Thyroid gland (tissue), 4 donors: ENCODE data around the gene SLC12A3. TPM values are rescaled to one million over a fixed set of nuclear protein-coding genes. Genes with fewer than 3 reads are reported as not detected.

Experiments
- DNase-seq, 2 donors: peaks; one replicate each; pipeline ENCODE4 v3.0.0-alpha.2; 2019
- H3K27ac ChIP-seq, 3 donors: fragments of 200-600 bp; sonication (generic); 1 replicate in 2 of 3; 2 replicates in 1 of 3; pipeline ENCODE4 v1.5.1; 2016 to 2019; ENCODE audit warnings: mild to moderate bottlenecking in 1 of 3, moderate library complexity in 1 of 3
- H3K27me3 ChIP-seq: fragments of 200-600 bp; sonication (generic); one replicate; pipeline ENCODE4 v1.5.1; 2019
- H3K36me3 ChIP-seq, 2 donors: fragments of 200-600 bp; sonication (generic); one replicate each; pipeline ENCODE4 v1.5.1; 2016 to 2019
- H3K4me1 ChIP-seq, 2 donors: fragments of 200-600 bp; sonication (generic); one replicate each; pipeline ENCODE4 v1.5.1; 2017 to 2019
- H3K4me3 ChIP-seq, 3 donors: fragments of 200-600 bp; sonication (generic); replicated peaks in 1 of 3; 1 replicate in 2 of 3; 2 replicates in 1 of 3; pipeline ENCODE4 v1.5.1; 2016; ENCODE audit warnings: mild to moderate bottlenecking in 1 of 3
- H3K9me3 ChIP-seq: fragments of 200-600 bp; sonication (generic); one replicate; pipeline ENCODE4 v1.5.1; 2017
- POLR2A ChIP-seq, 2 donors: fragments of 450-650 bp; IDR thresholded peaks; one replicate each; pipeline ENCODE4 v1.6.1; 2017; ENCODE audit warnings: antibody characterized with exemption in 2 of 2, mild to moderate bottlenecking in 2 of 2, moderate library complexity in 1 of 2
- WGBS, 2 donors: methylation state at CpG; one replicate each; pipeline ENCODE4 v1.1.5; 2017; 5-methylcytosine and 5-hydroxymethylcytosine counted together
- intact Hi-C: fragments of 100-400 bp; cut with DNase I; formaldehyde crosslinking; loops from one replicate; pipeline ENCODE4 v1.15.1; 2023
- total RNA-seq, 4 donors: library from RNA; depleted of rRNA; stranded (reverse); fragments of >200 nt; gene quantifications; one replicate each; pipeline ENCODE4 v1.2.3, GENCODE V29; 2016
- TF ChIP-seq, protein P1 (sequence below), 6 experiments: fragments of 200-600 bp in 3 of 6; fragments of 450-650 bp in 3 of 6; sonication (generic) in 3 of 6; IDR thresholded peaks; one replicate each; pipeline ENCODE4 v1.5.1; 2016 to 2019; ENCODE audit warnings: antibody characterized with exemption in 6 of 6, mild to moderate bottlenecking in 2 of 6, inconsistent platforms in 1 of 6, moderate library complexity in 1 of 6

SLC12A3 gene
- total RNA-seq, 4 donors from 2014 or later, result not detected

DNA sequence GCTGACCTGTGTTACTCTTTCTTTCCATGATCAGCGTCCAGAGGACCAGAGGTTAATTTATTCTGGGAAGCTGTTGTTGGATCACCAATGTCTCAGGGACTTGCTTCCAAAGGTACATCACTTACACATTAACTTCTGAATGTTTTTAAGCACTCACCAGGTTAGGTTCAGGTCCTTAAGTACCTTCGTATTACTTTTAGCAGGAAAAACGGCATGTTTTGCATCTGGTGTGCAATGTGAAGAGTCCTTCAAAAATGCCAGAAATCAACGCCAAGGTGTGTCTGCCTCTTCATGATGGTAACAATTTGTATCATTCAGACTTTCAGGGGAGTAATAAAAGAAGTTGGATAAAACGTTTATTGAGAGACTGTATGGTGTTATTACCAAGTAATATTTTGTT, 70.2 kb downstream of the SLC12A3 start:
- peak overlapping the region in 2 of 3 donors; percentile 1 to 100 for H3K4me3 ChIP-seq
- peaks cover 50 to 52% of the 10 kb centered on the region in 2 donors for H3K36me3 ChIP-seq
- intact Hi-C loops, result no loop called here
- H3K9me3 ChIP-seq, result no peaks in the 10 kb centered on the region
- peak overlapping the region in 2 of 3 donors; percentile 59 to 96 for H3K27ac ChIP-seq
- no peaks in the 10 kb centered on the region for H3K27me3 ChIP-seq
- TF ChIP-seq, protein P1, sequence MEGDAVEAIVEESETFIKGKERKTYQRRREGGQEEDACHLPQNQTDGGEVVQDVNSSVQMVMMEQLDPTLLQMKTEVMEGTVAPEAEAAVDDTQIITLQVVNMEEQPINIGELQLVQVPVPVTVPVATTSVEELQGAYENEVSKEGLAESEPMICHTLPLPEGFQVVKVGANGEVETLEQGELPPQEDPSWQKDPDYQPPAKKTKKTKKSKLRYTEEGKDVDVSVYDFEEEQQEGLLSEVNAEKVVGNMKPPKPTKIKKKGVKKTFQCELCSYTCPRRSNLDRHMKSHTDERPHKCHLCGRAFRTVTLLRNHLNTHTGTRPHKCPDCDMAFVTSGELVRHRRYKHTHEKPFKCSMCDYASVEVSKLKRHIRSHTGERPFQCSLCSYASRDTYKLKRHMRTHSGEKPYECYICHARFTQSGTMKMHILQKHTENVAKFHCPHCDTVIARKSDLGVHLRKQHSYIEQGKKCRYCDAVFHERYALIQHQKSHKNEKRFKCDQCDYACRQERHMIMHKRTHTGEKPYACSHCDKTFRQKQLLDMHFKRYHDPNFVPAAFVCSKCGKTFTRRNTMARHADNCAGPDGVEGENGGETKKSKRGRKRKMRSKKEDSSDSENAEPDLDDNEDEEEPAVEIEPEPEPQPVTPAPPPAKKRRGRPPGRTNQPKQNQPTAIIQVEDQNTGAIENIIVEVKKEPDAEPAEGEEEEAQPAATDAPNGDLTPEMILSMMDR (IDR thresholded peaks at IDR 0.05), result no peak
- TF ChIP-seq POLR2A (IDR thresholded peaks at IDR 0.05), result no peak
- peaks cover 20 to 25% of the 10 kb centered on the region in 2 donors for H3K4me1 ChIP-seq
- WGBS, 2 donors, result 24 to 26% methylated on average over 5 of the region's 5 CpGs
- DNase-seq, result no peak

DNA sequence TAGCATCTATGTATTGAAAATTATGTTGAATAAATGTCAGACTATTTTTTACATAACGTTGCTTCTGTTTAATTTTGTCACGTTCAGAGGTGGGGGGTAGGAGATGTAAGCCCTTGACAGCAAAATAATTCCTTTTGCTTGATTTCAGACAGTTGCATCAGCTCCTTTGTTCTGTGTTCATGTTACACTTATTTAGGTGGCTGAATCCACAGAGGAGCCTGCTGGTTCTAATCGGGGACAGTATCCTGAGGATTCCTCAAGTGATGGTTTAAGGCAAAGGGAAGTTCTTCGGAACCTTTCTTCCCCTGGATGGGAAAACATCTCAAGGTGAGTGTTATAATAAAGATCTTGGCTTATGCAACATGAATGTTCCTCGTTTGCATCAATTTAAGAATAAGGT, 71.5 kb downstream of the SLC12A3 start:
- Histone ChIP-seq H3K4me3 (no peak overlapping the region), H3K9me3 (no peaks in the 10 kb centered on the region), H3K36me3 (peaks cover 63 to 65% of the 10 kb centered on the region in 2 donors), H3K27me3 (no peaks in the 10 kb centered on the region), H3K4me1 (peaks cover 12 to 22% of the 10 kb centered on the region in 2 donors), H3K27ac (peak overlapping the region in 1 of 3 donors; percentile 96)
- TF ChIP-seq, protein P1 (IDR thresholded peaks at IDR 0.05), result no peak
- TF ChIP-seq POLR2A (IDR thresholded peaks at IDR 0.05), result no peak
- WGBS, 2 donors, result 75 to 78% methylated on average over 5 of the region's 5 CpGs
- no peak for DNase-seq
- intact Hi-C loops, result no loop called here

- Histone ChIP-seq H3K9me3 (no peaks in the 10 kb centered on the region), H3K27me3 (no peaks in the 10 kb centered on the region), H3K4me1 (peaks cover 12 to 21% of the 10 kb centered on the region in 2 donors), H3K27ac (peak overlapping the region in 1 of 3 donors; percentile 2), H3K36me3 (peaks cover 68 to 70% of the 10 kb centered on the region in 2 donors), H3K4me3 (no peak overlapping the region)
- DNase-seq, result no peak
- intact Hi-C loops, result no loop called here
- 85% methylated on average over 5 of the region's 5 CpGs for WGBS, 2 donors
- no peak for TF ChIP-seq POLR2A (IDR thresholded peaks at IDR 0.05)
- TF ChIP-seq, protein P1 (IDR thresholded peaks at IDR 0.05), result no peak
Observed at GRCh38 chr16:56936950-56937349, 71.9 kb downstream of the SLC12A3 start.

DNA sequence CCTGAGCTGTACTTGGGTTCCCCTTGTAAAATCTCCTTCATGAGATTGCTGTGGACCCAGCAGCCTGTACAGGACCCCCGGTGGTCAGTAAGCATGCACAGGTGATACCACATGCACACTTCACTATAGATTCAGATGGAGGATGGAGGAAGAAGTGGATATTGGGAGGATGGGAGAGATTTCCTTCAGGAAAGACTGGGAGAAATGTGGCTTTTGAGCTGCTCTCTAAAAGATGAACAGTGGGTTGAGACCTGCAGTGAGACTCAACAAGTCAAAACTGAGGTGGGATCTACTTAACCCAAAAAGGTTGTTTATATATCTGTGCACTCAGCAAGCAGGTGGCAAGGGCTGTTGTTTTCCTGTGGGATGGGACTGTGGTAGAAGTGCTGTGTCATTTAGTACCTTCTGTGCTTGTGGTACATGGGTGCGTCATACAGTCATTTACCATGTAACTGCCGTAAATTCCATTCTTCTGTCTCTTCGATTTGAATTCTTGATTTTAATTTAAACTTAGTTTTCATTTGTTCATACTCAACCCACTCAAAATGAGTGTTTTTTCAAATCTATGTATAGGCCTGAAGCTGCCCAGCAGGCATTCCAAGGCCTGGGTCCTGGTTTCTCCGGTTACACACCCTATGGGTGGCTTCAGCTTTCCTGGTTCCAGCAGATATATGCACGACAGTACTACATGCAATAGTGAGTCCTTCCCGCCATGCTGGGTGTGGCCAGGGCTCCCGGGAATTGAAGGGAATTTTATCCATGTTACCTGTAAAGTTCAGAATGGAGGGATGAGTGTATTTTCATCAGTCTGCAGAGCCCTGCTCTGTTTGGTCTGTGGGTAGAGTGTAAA, 73.9 kb downstream of the SLC12A3 start:
- no peaks in the 10 kb centered on the region for H3K27me3 ChIP-seq
- peaks cover 12 to 19% of the 10 kb centered on the region in 2 donors for H3K4me1 ChIP-seq
- TF ChIP-seq, protein P1 (IDR thresholded peaks at IDR 0.05), result no peak
- peak in 1 of 2 donors; percentile 8 for TF ChIP-seq POLR2A (IDR thresholded peaks at IDR 0.05)
- no peak overlapping the region for H3K4me3 ChIP-seq
- H3K27ac ChIP-seq, result peak overlapping the region in 1 of 3 donors; percentile 9
- H3K9me3 ChIP-seq, result no peaks in the 10 kb centered on the region
- WGBS, 2 donors, result 78 to 87% methylated on average over 8 of the region's 8 CpGs
- H3K36me3 ChIP-seq, result peaks cover 87 to 89% of the 10 kb centered on the region in 2 donors
- intact Hi-C loops, result no loop called here
- DNase-seq, result no peak

DNA sequence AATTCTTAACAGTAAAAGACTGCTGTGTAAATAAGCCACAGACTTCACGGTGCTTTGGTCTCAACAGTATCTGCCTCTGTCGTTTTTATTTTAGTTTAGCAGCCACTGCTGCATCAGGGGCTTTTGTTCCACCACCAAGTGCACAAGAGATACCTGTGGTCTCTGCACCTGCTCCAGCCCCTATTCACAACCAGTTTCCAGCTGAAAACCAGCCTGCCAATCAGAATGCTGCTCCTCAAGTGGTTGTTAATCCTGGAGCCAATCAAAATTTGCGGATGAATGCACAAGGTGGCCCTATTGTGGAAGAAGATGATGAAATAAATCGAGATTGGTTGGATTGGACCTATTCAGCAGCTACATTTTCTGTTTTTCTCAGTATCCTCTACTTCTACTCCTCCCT, 74.8 kb downstream of the SLC12A3 start:
- peaks cover 96 to 98% of the 10 kb centered on the region in 2 donors for H3K36me3 ChIP-seq
- DNase-seq, result no peak
- intact Hi-C loops, result no loop called here
- TF ChIP-seq, protein P1 (IDR thresholded peaks at IDR 0.05), result no peak
- no peak for TF ChIP-seq POLR2A (IDR thresholded peaks at IDR 0.05)
- H3K4me1 ChIP-seq, result peaks cover 10 to 13% of the 10 kb centered on the region in 2 donors
- H3K27me3 ChIP-seq, result no peaks in the 10 kb centered on the region
- 64 to 66% methylated on average over 4 of the region's 4 CpGs for WGBS, 2 donors
- no peaks in the 10 kb centered on the region for H3K9me3 ChIP-seq
- H3K4me3 ChIP-seq, result no peak overlapping the region
- H3K27ac ChIP-seq, result peak overlapping the region in 1 of 3 donors; percentile 9
